Choroid plexus epithelial cell (primary cell): ENCODE measurements around the gene TSPAN31.
"Not testable (repeated sequence)": the region's sequence is repeated elsewhere in the genome, so short reads cannot be mapped to it uniquely, and the experiment has no call there.

Source experiments
- DNase-seq: peaks from one replicate; pipeline ENCODE4 v3.0.0-alpha.2; 2010; ENCODE audit warnings: low read depth
- H3K4me3 ChIP-seq: 2 replicates; pipeline ENCODE4 v1.5.1; 2011; ENCODE audit warnings: low read depth, mild to moderate bottlenecking, control low read depth, low read length, moderate library complexity
- TF ChIP-seq, protein P1 (sequence below): conservative IDR thresholded peaks from 2 replicates; pipeline ENCODE4 v1.5.1; 2011; ENCODE audit warnings: low read depth, mild to moderate bottlenecking, control low read depth, inconsistent platforms, low read length, moderate library complexity

The TSPAN31 gene

GRCh38 chr12:57717846-57718640 is 26.8 kb upstream of the TSPAN31 start:
- TF ChIP-seq, protein P1, sequence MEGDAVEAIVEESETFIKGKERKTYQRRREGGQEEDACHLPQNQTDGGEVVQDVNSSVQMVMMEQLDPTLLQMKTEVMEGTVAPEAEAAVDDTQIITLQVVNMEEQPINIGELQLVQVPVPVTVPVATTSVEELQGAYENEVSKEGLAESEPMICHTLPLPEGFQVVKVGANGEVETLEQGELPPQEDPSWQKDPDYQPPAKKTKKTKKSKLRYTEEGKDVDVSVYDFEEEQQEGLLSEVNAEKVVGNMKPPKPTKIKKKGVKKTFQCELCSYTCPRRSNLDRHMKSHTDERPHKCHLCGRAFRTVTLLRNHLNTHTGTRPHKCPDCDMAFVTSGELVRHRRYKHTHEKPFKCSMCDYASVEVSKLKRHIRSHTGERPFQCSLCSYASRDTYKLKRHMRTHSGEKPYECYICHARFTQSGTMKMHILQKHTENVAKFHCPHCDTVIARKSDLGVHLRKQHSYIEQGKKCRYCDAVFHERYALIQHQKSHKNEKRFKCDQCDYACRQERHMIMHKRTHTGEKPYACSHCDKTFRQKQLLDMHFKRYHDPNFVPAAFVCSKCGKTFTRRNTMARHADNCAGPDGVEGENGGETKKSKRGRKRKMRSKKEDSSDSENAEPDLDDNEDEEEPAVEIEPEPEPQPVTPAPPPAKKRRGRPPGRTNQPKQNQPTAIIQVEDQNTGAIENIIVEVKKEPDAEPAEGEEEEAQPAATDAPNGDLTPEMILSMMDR, result no peak
- DNase-seq, result no peak
- no peak overlapping the region for H3K4me3 ChIP-seq

GRCh38 chr12:57718641-57719528 is 26.0 kb upstream of the TSPAN31 start:
- no peak overlapping the region for H3K4me3 ChIP-seq
- DNase-seq, result no peak
- TF ChIP-seq, protein P1, result no peak

GRCh38 chr12:57719777-57720605 is 24.8 kb upstream of the TSPAN31 start:
- DNase-seq, result no peak
- H3K4me3 ChIP-seq, result no peak overlapping the region
- TF ChIP-seq, protein P1, result no peak

DNA sequence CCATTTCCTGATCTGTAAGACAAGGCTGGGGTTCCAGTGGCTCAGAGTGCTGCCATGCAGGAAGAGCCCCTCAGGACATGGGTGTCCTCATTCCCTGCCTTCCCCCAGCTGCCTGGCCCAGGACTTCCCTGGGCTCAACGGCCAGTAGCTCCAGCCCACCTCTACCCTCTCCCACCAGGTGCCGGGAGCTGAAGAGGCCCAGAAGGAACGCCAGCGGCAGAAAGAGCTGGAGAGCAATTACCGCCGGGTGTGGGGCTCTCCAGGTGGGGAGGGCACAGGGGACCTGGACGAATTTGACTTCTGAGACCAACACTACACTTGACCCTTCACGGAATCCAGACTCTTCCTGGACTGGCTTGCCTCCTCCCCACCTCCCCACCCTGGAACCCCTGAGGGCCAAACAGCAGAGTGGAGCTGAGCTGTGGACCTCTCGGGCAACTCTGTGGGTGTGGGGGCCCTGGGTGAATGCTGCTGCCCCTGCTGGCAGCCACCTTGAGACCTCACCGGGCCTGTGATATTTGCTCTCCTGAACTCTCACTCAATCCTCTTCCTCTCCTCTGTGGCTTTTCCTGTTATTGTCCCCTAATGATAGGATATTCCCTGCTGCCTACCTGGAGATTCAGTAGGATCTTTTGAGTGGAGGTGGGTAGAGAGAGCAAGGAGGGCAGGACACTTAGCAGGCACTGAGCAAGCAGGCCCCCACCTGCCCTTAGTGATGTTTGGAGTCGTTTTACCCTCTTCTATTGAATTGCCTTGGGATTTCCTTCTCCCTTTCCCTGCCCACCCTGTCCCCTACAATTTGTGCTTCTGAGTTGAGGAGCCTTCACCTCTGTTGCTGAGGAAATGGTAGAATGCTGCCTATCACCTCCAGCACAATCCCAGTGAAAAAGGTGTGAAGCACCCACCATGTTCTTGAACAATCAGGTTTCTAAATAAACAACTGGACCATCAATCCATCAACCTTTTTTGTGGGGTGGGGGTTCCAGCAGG is 23.9 kb upstream of the TSPAN31 start:
- no peak overlapping the region for H3K4me3 ChIP-seq
- TF ChIP-seq, protein P1, result no peak
- no peak for DNase-seq

DNA sequence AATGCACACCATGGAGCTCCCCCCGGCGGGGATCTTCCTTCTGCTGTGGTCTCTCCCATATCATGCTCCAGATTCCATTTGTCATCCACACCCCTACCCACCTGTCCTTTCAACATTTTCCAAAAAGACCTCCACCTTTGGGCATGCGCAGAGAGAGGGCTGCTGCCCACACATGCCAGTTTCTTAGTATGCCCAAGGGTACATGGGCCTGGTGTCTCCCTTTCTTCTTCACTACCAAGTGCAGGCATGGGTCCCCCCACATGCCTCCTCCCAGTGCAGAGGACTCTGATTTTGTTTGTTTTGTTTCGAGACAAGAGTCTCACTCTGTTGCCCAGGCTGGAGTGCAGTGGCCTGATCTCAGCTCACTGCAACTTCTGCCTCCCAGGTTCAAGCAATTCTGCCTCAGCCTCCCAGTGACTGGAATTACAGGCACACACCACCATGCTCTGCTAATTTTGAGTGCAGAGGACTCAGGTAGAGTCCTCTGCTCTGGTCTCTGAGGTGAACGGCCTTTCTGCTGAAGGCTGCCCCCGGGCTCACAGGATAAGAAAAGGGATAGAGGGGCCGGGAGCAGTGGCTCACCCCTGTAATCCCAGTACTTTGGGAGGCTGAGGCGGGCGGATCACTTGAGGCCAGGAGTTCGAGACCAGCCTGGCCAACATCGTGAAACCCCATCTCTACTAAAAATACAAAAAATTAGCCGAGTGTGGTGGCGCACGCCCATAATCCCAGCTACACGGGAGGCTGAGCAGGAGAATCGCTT is 22.8 kb upstream of the TSPAN31 start:
- H3K4me3 ChIP-seq, DNase-seq: not testable (repeated sequence)
